ENCODE results near the gene CCSER2. TPM values are rescaled to one million over a fixed set of nuclear protein-coding genes. Genes with fewer than 3 reads are reported as not detected.

Gene CCSER2
- total RNA-seq, 2 donors from 2014 or later: 29.8 to 38.8 TPM

- Mint-ChIP-seq H3K4me3 (no peak overlapping the region), H3K27ac (no peak overlapping the region), H3K36me3 (ENCODE audit: low read depth) (no peaks in the 10 kb centered on the region), H3K9me3 (peaks cover 3% of the 10 kb centered on the region), H3K4me1 (peaks cover 13% of the 10 kb centered on the region), H3K27me3 (ENCODE audit: insufficient read depth) (no peaks in the 10 kb centered on the region)
- TF ChIP-seq, protein P1, sequence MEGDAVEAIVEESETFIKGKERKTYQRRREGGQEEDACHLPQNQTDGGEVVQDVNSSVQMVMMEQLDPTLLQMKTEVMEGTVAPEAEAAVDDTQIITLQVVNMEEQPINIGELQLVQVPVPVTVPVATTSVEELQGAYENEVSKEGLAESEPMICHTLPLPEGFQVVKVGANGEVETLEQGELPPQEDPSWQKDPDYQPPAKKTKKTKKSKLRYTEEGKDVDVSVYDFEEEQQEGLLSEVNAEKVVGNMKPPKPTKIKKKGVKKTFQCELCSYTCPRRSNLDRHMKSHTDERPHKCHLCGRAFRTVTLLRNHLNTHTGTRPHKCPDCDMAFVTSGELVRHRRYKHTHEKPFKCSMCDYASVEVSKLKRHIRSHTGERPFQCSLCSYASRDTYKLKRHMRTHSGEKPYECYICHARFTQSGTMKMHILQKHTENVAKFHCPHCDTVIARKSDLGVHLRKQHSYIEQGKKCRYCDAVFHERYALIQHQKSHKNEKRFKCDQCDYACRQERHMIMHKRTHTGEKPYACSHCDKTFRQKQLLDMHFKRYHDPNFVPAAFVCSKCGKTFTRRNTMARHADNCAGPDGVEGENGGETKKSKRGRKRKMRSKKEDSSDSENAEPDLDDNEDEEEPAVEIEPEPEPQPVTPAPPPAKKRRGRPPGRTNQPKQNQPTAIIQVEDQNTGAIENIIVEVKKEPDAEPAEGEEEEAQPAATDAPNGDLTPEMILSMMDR (conservative IDR thresholded peaks at IDR 0.05): no peak
- H3K36me3 ChIP-seq (ENCODE audit: control insufficient read depth, insufficient read depth, low read length): no peaks in the 10 kb centered on the region
- no peaks in the 10 kb centered on the region for H3K9me3 ChIP-seq (ENCODE audit: control insufficient read depth, low read length)
- DNase-seq: no peak
- no peak overlapping the region for H3K27ac ChIP-seq (ENCODE audit: low read depth, low read length)
- H3K27me3 ChIP-seq (ENCODE audit: control insufficient read depth, insufficient read depth, low read length, poor library complexity, severe bottlenecking): no peaks in the 10 kb centered on the region
- no peak overlapping the region for H3K9ac ChIP-seq (ENCODE audit: extremely low read depth, low read length, poor library complexity, severe bottlenecking)
- no peaks in the 10 kb centered on the region for H3K4me1 ChIP-seq (ENCODE audit: control insufficient read depth, insufficient read depth, low read length)
- WGBS, 2 experiments (ENCODE audit: insufficient coverage in 1 of 2, insufficient read length in 1 of 2): 92 to 100% methylated on average over 8 of the region's 8 CpGs
- no peak overlapping the region for H3K4me3 ChIP-seq (ENCODE audit: low read length)
Observed at GRCh38 chr10:84311576-84311975, 16.8 kb upstream of the CCSER2 start.

- H3K9me3 Mint-ChIP-seq: peaks cover 3% of the 10 kb centered on the region
- Histone ChIP-seq H3K36me3 (ENCODE audit: control insufficient read depth, insufficient read depth, low read length) (no peaks in the 10 kb centered on the region), H3K4me1 (ENCODE audit: control insufficient read depth, insufficient read depth, low read length) (peaks cover 3% of the 10 kb centered on the region), H3K27me3 (ENCODE audit: control insufficient read depth, insufficient read depth, low read length, poor library complexity, severe bottlenecking) (no peaks in the 10 kb centered on the region), H3K4me3 (ENCODE audit: low read length) (no peak overlapping the region), H3K9me3 (ENCODE audit: control insufficient read depth, low read length) (no peaks in the 10 kb centered on the region), H3K9ac (ENCODE audit: extremely low read depth, low read length, poor library complexity, severe bottlenecking) (no peak overlapping the region), H3K27ac (ENCODE audit: low read depth, low read length) (no peak overlapping the region)
- TF ChIP-seq, protein P1 (conservative IDR thresholded peaks at IDR 0.05): no peak
- H3K27ac Mint-ChIP-seq: no peak overlapping the region
- peaks cover 10% of the 10 kb centered on the region for H3K4me1 Mint-ChIP-seq
- DNase-seq: no peak
- WGBS, 2 experiments (ENCODE audit: insufficient coverage in 1 of 2, insufficient read length in 1 of 2): 100% methylated on average over 2 of the region's 2 CpGs; no CpG with 5 or more reads in 1 of the 2 experiments
- no peak overlapping the region for H3K4me3 Mint-ChIP-seq
- H3K36me3 Mint-ChIP-seq (ENCODE audit: low read depth): no peaks in the 10 kb centered on the region
- no peaks in the 10 kb centered on the region for H3K27me3 Mint-ChIP-seq (ENCODE audit: insufficient read depth)
Observed at GRCh38 chr10:84312816-84313215, 15.6 kb upstream of the CCSER2 start.

GRCh38 chr10:84314275-84314674, 14.1 kb upstream of the CCSER2 start:
- DNase-seq: no peak
- no peaks in the 10 kb centered on the region for H3K36me3 Mint-ChIP-seq (ENCODE audit: low read depth)
- TF ChIP-seq, protein P1 (conservative IDR thresholded peaks at IDR 0.05): no peak
- no peak overlapping the region for H3K4me3 ChIP-seq (ENCODE audit: low read length)
- peak overlapping the region; percentile 18 for H3K27ac Mint-ChIP-seq
- H3K36me3 ChIP-seq (ENCODE audit: control insufficient read depth, insufficient read depth, low read length): no peaks in the 10 kb centered on the region
- H3K9me3 Mint-ChIP-seq: peaks cover 3% of the 10 kb centered on the region
- no peak overlapping the region for H3K9ac ChIP-seq (ENCODE audit: extremely low read depth, low read length, poor library complexity, severe bottlenecking)
- H3K4me3 Mint-ChIP-seq: no peak overlapping the region
- no peaks in the 10 kb centered on the region for H3K27me3 Mint-ChIP-seq (ENCODE audit: insufficient read depth)
- no peaks in the 10 kb centered on the region for H3K9me3 ChIP-seq (ENCODE audit: control insufficient read depth, low read length)
- peaks cover 3% of the 10 kb centered on the region for H3K4me1 ChIP-seq (ENCODE audit: control insufficient read depth, insufficient read depth, low read length)
- H3K4me1 Mint-ChIP-seq: peaks cover 10% of the 10 kb centered on the region
- H3K27me3 ChIP-seq (ENCODE audit: control insufficient read depth, insufficient read depth, low read length, poor library complexity, severe bottlenecking): no peaks in the 10 kb centered on the region
- H3K27ac ChIP-seq (ENCODE audit: low read depth, low read length): no peak overlapping the region
- 79 to 88% methylated on average over 2 to 5 of the region's 5 CpGs for WGBS, 2 experiments (ENCODE audit: insufficient coverage in 1 of 2, insufficient read length in 1 of 2)
